Osteoblast (primary cell): ENCODE results near the gene KLHL29. TPM values are rescaled to one million over a fixed set of nuclear protein-coding genes. Genes with fewer than 3 reads are reported as not detected.
A peak's percentile ranks its signal among the peaks of the same experiment; 100 is the strongest.

Experiments used
- DNase-seq: peaks from one replicate; pipeline ENCODE4 v3.0.0; 2011; ENCODE audit warnings: low spot score, mixed read lengths; ENCODE audit not compliant: insufficient read length; ENCODE audit errors: missing footprints
- H2AFZ ChIP-seq: 2 replicates; pipeline ENCODE4 v1.6.0; 2011; ENCODE audit warnings: mild to moderate bottlenecking, low read length
- H3K27ac ChIP-seq: 2 replicates; pipeline ENCODE4 v1.5.1; 2011; ENCODE audit warnings: mild to moderate bottlenecking, low read depth, low read length, moderate library complexity
- H3K27me3 ChIP-seq: 2 replicates; pipeline ENCODE4 v1.6.0; 2012; ENCODE audit warnings: mild to moderate bottlenecking, control low read depth, inconsistent platforms, low read length, moderate library complexity; ENCODE audit not compliant: insufficient read depth
- H3K36me3 ChIP-seq: 2 replicates; pipeline ENCODE4 v1.5.1; 2011; ENCODE audit warnings: mild to moderate bottlenecking, low read length, control low read depth, moderate library complexity; ENCODE audit not compliant: insufficient read depth
- H3K4me1 ChIP-seq: 2 replicates; pipeline ENCODE4 v1.5.1; 2011; ENCODE audit warnings: mild to moderate bottlenecking, low read length, control low read depth, moderate library complexity; ENCODE audit not compliant: insufficient read depth
- H3K4me2 ChIP-seq: 2 replicates; pipeline ENCODE4 v1.6.0; 2011; ENCODE audit warnings: mild to moderate bottlenecking, low read length; ENCODE audit not compliant: insufficient read depth
- H3K4me3 ChIP-seq: fragments of 200-600 bp; sonication (generic); 3 replicates; pipeline ENCODE4 v1.5.1; 2012; ENCODE audit warnings: mild to moderate bottlenecking, low read length, inconsistent platforms; ENCODE audit not compliant: insufficient read depth
- H3K79me2 ChIP-seq: 2 replicates; pipeline ENCODE4 v1.6.0; 2012; ENCODE audit warnings: mild to moderate bottlenecking, low read length, control low read depth, inconsistent platforms; ENCODE audit not compliant: insufficient read depth
- H3K9me3 ChIP-seq: 2 replicates; pipeline ENCODE4 v1.5.1; 2011; ENCODE audit warnings: low read depth, low read length, control low read depth
- H4K20me1 ChIP-seq: 2 replicates; pipeline ENCODE4 v1.6.0; 2012; ENCODE audit warnings: mild to moderate bottlenecking, low read length, control low read depth; ENCODE audit not compliant: insufficient read depth
- total RNA-seq: library from RNA; depleted of rRNA; stranded (reverse); fragments of >200 nt; gene quantifications from 2 replicates; pipeline ENCODE4 v1.2.3, GENCODE V29; 2012
- TF ChIP-seq, protein P1 (sequence below): IDR thresholded peaks from 2 replicates; pipeline ENCODE4 v1.5.1; 2011; ENCODE audit warnings: mild to moderate bottlenecking, low read depth, low read length, moderate library complexity; ENCODE audit errors: extremely low read depth

KLHL29 gene
- total RNA-seq, 1 donor = 3.3 TPM

DNA sequence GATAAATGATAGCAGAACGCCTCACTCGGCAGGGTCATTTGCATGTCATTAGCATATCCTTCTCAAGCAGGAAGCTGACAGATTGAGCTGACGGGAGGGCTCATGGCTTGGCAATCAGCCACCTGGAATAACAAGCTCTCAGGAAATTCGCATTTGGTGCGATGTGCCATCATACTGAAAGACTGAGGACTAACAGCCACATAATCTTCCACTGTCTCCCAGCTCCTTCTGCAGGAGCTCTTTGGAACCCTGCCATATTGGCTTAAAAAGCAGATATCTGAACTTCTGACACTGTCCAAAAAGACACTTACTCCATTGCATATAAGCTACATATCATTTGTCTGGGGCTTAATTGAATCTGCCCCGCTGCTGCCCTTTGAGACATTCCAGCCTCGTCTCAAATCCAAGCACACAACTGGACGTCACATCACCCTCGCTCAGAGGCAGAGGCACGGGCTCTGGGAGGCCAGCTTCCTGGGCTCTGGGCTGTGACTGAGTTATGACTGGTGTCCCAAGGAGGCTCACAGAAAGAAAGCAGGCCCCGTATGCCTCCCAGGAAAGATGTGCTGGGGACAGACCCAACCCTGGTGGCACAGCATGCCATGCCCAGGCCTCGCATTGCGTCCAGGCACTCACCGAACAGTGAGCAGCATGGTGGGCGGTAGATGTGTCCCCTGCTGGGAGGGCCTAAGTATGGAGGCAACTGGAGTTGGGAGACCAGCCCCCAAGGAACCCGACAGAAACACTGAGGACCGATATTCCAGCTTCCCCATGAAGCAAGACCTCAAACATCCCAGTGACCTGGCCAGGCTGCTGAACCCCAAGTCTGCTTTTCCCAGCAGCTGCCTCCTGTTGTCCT, 314.0 kb downstream of the KLHL29 start:
- Histone ChIP-seq H3K36me3 (no peaks in the 10 kb centered on the region), H3K9me3 (no peaks in the 10 kb centered on the region), H4K20me1 (peaks cover 6% of the 10 kb centered on the region), H3K4me3 (no peak overlapping the region), H3K4me1 (peaks cover 5% of the 10 kb centered on the region), H3K4me2 (no peak overlapping the region), H3K79me2 (no peaks in the 10 kb centered on the region), H3K27ac (no peak overlapping the region), H2AFZ (no peak overlapping the region), H3K27me3 (no peaks in the 10 kb centered on the region)
- peak; percentile 85 for DNase-seq
- TF ChIP-seq, protein P1, sequence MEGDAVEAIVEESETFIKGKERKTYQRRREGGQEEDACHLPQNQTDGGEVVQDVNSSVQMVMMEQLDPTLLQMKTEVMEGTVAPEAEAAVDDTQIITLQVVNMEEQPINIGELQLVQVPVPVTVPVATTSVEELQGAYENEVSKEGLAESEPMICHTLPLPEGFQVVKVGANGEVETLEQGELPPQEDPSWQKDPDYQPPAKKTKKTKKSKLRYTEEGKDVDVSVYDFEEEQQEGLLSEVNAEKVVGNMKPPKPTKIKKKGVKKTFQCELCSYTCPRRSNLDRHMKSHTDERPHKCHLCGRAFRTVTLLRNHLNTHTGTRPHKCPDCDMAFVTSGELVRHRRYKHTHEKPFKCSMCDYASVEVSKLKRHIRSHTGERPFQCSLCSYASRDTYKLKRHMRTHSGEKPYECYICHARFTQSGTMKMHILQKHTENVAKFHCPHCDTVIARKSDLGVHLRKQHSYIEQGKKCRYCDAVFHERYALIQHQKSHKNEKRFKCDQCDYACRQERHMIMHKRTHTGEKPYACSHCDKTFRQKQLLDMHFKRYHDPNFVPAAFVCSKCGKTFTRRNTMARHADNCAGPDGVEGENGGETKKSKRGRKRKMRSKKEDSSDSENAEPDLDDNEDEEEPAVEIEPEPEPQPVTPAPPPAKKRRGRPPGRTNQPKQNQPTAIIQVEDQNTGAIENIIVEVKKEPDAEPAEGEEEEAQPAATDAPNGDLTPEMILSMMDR = no peak

DNA sequence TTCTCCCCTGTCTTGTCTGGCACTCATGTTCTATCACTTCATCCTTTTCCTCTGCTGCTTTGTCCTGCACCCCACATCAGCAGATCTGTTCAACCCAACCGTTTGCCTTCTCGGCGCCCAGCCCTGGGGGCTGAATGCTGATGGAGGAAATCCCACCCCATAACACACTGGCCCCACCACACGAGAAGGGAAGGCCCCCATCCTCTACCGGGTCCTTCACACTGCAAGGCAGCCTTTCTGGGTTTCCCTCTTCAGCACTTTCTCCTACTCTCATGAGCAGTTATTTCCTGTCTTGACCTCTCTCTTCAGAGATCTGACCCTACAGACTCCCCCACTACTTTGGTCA, 314.6 kb downstream of the KLHL29 start:
- H3K36me3 ChIP-seq = no peaks in the 10 kb centered on the region

DNA sequence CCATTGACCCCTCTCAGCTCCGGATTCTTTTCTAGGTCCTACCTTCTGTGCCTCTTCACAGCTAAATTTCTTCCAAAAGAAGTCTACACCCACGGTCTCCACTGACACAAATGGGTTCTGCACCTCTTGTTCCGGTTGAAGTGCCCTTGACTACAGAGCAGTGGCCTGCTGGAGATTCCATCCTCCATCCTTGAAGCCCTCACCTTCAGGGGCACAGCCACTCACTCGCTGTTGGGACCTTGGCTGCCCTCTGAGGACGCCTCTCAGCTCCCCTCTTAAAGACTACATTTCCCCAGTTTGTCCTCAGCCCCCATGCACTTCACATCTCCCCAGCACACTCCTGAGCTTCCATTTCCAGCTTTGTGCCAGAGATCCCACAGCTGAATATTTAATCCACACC, 315.6 kb downstream of the KLHL29 start:
- H3K36me3 ChIP-seq = no peaks in the 10 kb centered on the region
- H3K4me2 ChIP-seq = no peak overlapping the region
- H2AFZ ChIP-seq = no peak overlapping the region
- DNase-seq = peak; percentile 69
- H3K27ac ChIP-seq = no peak overlapping the region
- no peaks in the 10 kb centered on the region for H3K27me3 ChIP-seq
- peaks cover 5% of the 10 kb centered on the region for H3K4me1 ChIP-seq
- no peak overlapping the region for H3K4me3 ChIP-seq
- no peaks in the 10 kb centered on the region for H3K9me3 ChIP-seq
- TF ChIP-seq, protein P1 = no peak
- no peaks in the 10 kb centered on the region for H3K79me2 ChIP-seq
- H4K20me1 ChIP-seq = peaks cover 6% of the 10 kb centered on the region

More for the DNA sequence above, 314.6 kb downstream of the KLHL29 start:
- TF ChIP-seq, protein P1 = no peak
- no peaks in the 10 kb centered on the region for H3K79me2 ChIP-seq
- peaks cover 5% of the 10 kb centered on the region for H3K4me1 ChIP-seq
- no peak overlapping the region for H3K4me3 ChIP-seq
- no peaks in the 10 kb centered on the region for H3K9me3 ChIP-seq
- no peak overlapping the region for H3K27ac ChIP-seq
- no peaks in the 10 kb centered on the region for H3K27me3 ChIP-seq
- peaks cover 6% of the 10 kb centered on the region for H4K20me1 ChIP-seq
- no peak overlapping the region for H2AFZ ChIP-seq
- peak; percentile 31 for DNase-seq
- no peak overlapping the region for H3K4me2 ChIP-seq

DNA sequence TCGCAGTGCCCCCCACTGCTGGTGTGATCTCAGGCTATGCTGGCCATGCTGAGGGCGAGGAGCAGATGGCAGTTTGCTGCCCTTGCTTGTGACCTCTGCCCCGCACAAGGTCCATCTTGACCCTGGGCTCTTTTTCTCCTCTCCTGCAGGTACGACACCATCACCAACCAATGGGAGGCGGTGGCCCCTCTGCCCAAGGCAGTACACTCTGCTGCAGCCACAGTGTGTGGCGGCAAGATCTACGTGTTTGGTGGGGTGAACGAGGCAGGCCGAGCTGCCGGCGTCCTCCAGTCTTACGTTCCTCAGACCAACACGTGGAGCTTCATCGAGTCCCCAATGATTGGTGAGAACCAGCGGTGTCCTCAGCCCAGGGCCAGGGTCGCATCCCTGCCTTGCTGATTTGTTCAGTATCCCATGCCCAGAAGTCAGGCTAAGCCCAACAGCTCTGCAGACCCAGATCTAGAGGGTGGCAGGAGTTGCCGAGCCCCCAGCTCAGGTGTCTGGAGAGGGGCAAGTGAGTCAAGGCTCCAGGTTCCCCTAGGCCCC, 318.1 kb downstream of the KLHL29 start:
- Histone ChIP-seq H3K27ac (no peak overlapping the region), H3K36me3 (no peaks in the 10 kb centered on the region), H3K4me2 (no peak overlapping the region), H3K9me3 (no peaks in the 10 kb centered on the region), H3K27me3 (no peaks in the 10 kb centered on the region), H3K4me1 (peaks cover 2% of the 10 kb centered on the region), H4K20me1 (no peaks in the 10 kb centered on the region), H3K79me2 (no peaks in the 10 kb centered on the region), H3K4me3 (no peak overlapping the region), H2AFZ (no peak overlapping the region)
- peak; percentile 14 for DNase-seq
- TF ChIP-seq, protein P1 = no peak
